ENCODE results near the gene DDX10.

- no peak for TF ChIP-seq CTCF (IDR thresholded peaks at IDR 0.05)
- no peak for TF ChIP-seq POLR2A (IDR thresholded peaks at IDR 0.05)
These were observed 210.3 kb downstream of the DDX10 start for GRCh38 chr11:108875134-108875533.

All from uterus (tissue), 2 donors.